IMR-90 (cell line): ENCODE measurements around the gene SWAP70. TPM values are rescaled to one million over a fixed set of nuclear protein-coding genes. Genes with fewer than 3 reads are reported as not detected.

Source experiments
- ATAC-seq: fragments of 200-7000 bp; cut with Tn5 transposase; 2 replicates; pipeline ENCODE4 v1.9.1; 2020; ENCODE audit warnings: low read depth, mild to moderate bottlenecking, moderate library complexity
- BruUV-seq: library from RNA; stranded (reverse); fragments of 400-500 nt; replicated peaks from 2 replicates; lab custom pipeline; 2021; lab: Mats Ljungman, UMichigan
- CTCF ChIA-PET: fragments of 300-600 bp; formaldehyde crosslinking; extraction: SDS; loops from one replicate; lab custom pipeline; 2021; ENCODE audit warnings: antibody characterized with exemption; lab: Yijun Ruan, JAX
- POLR2A ChIA-PET: fragments of 300-600 bp; sonication (Branson Sonifier 250); formaldehyde crosslinking; loops from one replicate; lab custom pipeline; 2022; ENCODE audit warnings: antibody characterized with exemption; ENCODE audit not compliant: unreplicated experiment; lab: Charles Lee
- DNase-seq: peaks from one replicate; pipeline ENCODE4 v3.0.0; 2013
- H2AFZ ChIP-seq: replicated peaks from 2 replicates; pipeline ENCODE3; 2013; ENCODE audit warnings: low read length, mild to moderate bottlenecking; ENCODE audit not compliant: poor library complexity
- H2AK5ac ChIP-seq: 2 replicates; pipeline ENCODE4 v1.6.1; 2013; ENCODE audit warnings: low read depth, low read length, inconsistent platforms
- H2AK9ac ChIP-seq: replicated peaks from 2 replicates; pipeline ENCODE3; 2013; ENCODE audit warnings: mild to moderate bottlenecking, low read depth, low read length, moderate library complexity; ENCODE audit not compliant: poor library complexity
- H2BK120ac ChIP-seq: 2 replicates; pipeline ENCODE4 v1.6.1; 2013; ENCODE audit warnings: low read depth, low read length, inconsistent platforms
- H2BK15ac ChIP-seq: 3 replicates; pipeline ENCODE4 v1.6.1; 2013; ENCODE audit warnings: low read depth, low read length, inconsistent platforms
- H2BK20ac ChIP-seq: 2 replicates; pipeline ENCODE4 v1.6.1; 2013; ENCODE audit warnings: low read depth, mild to moderate bottlenecking, inconsistent platforms, low read length, moderate library complexity
- H2BK5ac ChIP-seq: 2 replicates; pipeline ENCODE4 v1.6.1; 2013; ENCODE audit warnings: mild to moderate bottlenecking, low read depth, low read length, inconsistent platforms; ENCODE audit not compliant: poor library complexity, severe bottlenecking
- H3K14ac ChIP-seq: replicated peaks from 2 replicates; pipeline ENCODE4 v1.6.1; 2013; ENCODE audit warnings: low read depth, low read length, inconsistent platforms
- H3K18ac ChIP-seq: 2 replicates; pipeline ENCODE4 v1.6.1; 2013; ENCODE audit warnings: low read depth, low read length, control low read depth
- H3K23ac ChIP-seq: 2 replicates; pipeline ENCODE4 v1.6.1; 2013; ENCODE audit warnings: low read depth, low read length, inconsistent platforms
- H3K27ac ChIP-seq: 2 replicates; pipeline ENCODE4 v1.5.1; 2013; ENCODE audit warnings: mild to moderate bottlenecking, control low read depth, low read length; ENCODE audit not compliant: insufficient read depth
- H3K27me3 ChIP-seq: 2 replicates; pipeline ENCODE4 v1.6.1; 2013; ENCODE audit warnings: low read length; ENCODE audit not compliant: control insufficient read depth, insufficient read depth
- H3K36me3 ChIP-seq: 2 replicates; pipeline ENCODE4 v1.6.1; 2013; ENCODE audit warnings: low read length, mixed read lengths; ENCODE audit not compliant: control insufficient read depth, insufficient read depth
- H3K4ac ChIP-seq: 2 replicates; pipeline ENCODE4 v1.6.1; 2013; ENCODE audit warnings: low read depth, low read length, inconsistent platforms
- H3K4me1 ChIP-seq: 2 replicates; pipeline ENCODE4 v1.6.1; 2013; ENCODE audit warnings: low read length, mixed read lengths; ENCODE audit not compliant: control insufficient read depth, insufficient read depth
- H3K4me2 ChIP-seq: 2 replicates; pipeline ENCODE4 v1.6.1; 2013; ENCODE audit warnings: low read depth, mild to moderate bottlenecking, control low read depth, low read length, moderate library complexity
- H3K4me3 ChIP-seq: 2 replicates; pipeline ENCODE4 v1.5.1; 2013; ENCODE audit warnings: low read depth, mild to moderate bottlenecking, control low read depth, low read length, moderate library complexity; ENCODE audit not compliant: insufficient read depth
- H3K56ac ChIP-seq: 2 replicates; pipeline ENCODE4 v1.6.1; 2013; ENCODE audit warnings: low read length, inconsistent platforms; ENCODE audit not compliant: insufficient read depth; ENCODE audit errors: extremely low read depth
- H3K79me1 ChIP-seq, 2 experiments: 2 replicates each; pipeline ENCODE4 v1.6.1; 2013; ENCODE audit warnings: low read length in 2 of 2, inconsistent platforms in 1 of 2, low read depth in 1 of 2
- H3K9ac ChIP-seq: 2 replicates; pipeline ENCODE4 v1.6.1; 2013; ENCODE audit warnings: low read depth, low read length, control low read depth
- H3K9me1 ChIP-seq: 2 replicates; pipeline ENCODE4 v1.6.1; 2013; ENCODE audit warnings: low read length, inconsistent platforms; ENCODE audit not compliant: insufficient read depth
- H3K9me3 ChIP-seq: 2 replicates; pipeline ENCODE4 v1.6.1; 2013; ENCODE audit warnings: low read length; ENCODE audit not compliant: control insufficient read depth, insufficient read depth
- H4K20me1 ChIP-seq: 2 replicates; pipeline ENCODE4 v1.6.1; 2013; ENCODE audit warnings: low read length, inconsistent platforms; ENCODE audit not compliant: insufficient read depth
- H4K5ac ChIP-seq: 2 replicates; pipeline ENCODE4 v1.6.1; 2013; ENCODE audit warnings: mild to moderate bottlenecking, low read depth, low read length, control low read depth
- H4K8ac ChIP-seq, 2 experiments: 2 replicates each; pipeline ENCODE4 v1.6.1; 2013; ENCODE audit warnings: low read depth in 2 of 2, low read length in 2 of 2, control low read depth in 1 of 2, inconsistent platforms in 1 of 2
- H4K91ac ChIP-seq: 2 replicates; pipeline ENCODE4 v1.6.1; 2013; ENCODE audit warnings: low read depth, low read length, inconsistent platforms; ENCODE audit not compliant: insufficient read depth
- CEBPB ChIP-seq: IDR thresholded peaks from 2 replicates; pipeline ENCODE4 v1.6.1; 2012; ENCODE audit warnings: low read depth, low read length, improper control_type of control experiment
- CHD1 ChIP-seq: IDR thresholded peaks from 2 replicates; pipeline ENCODE4 v1.6.1; 2012; ENCODE audit warnings: low read depth, low read length, improper control_type of control experiment
- ELK1 ChIP-seq: fragments of 150-350 bp; IDR thresholded peaks from 2 replicates; pipeline ENCODE4 v1.6.1; 2016; ENCODE audit warnings: low read depth, mild to moderate bottlenecking, low read length, moderate library complexity, borderline replicate concordance
- SMC3 ChIP-seq: fragments of 150-350 bp; IDR thresholded peaks from 2 replicates; pipeline ENCODE4 v1.6.1; 2016; ENCODE audit warnings: low read depth, mild to moderate bottlenecking, antibody characterized with exemption, low read length, moderate library complexity
- WGBS, 2 experiments: methylation state at CpG; one replicate each; pipeline versions ENCODE4 v1.1.5 to v1.1.7; 2013; ENCODE audit warnings: missing lambda C conversion rate in 2 of 2; ENCODE audit not compliant: insufficient read length in 1 of 2; ENCODE audit errors: extremely low coverage in 2 of 2; 5-methylcytosine and 5-hydroxymethylcytosine counted together
- dilution Hi-C: fragments of 300-500 bp; cut with HindIII; formaldehyde crosslinking; loops from one replicate; pipeline ENCODE4 v1.14.3; 2018; ENCODE audit warnings: low sequenced_read_pairs; ENCODE audit not compliant: unreplicated experiment
- in situ Hi-C: fragments of 300-500 bp; cut with MboI; formaldehyde crosslinking; loops from 3 replicates; pipeline ENCODE4 v1.14.3; 2019; ENCODE audit warnings: low sequenced_read_pairs, inconsistent platforms, mixed read lengths
- intact Hi-C: fragments of 100-400 bp; cut with micrococcal nuclease; formaldehyde crosslinking; loops from 2 replicates; pipeline ENCODE4 v1.10.0; 2022
- polyA plus RNA-seq, 3 experiments: library from polyadenylated mRNA; depleted of rRNA; stranded (reverse); fragments of >200 nt; gene quantifications; 2 replicates each; pipeline ENCODE4 v1.2.3, GENCODE V29; 2012; ENCODE audit warnings: low replicate concordance in 1 of 3
- total RNA-seq: library from RNA; depleted of rRNA; stranded (reverse); fragments of >200 nt; gene quantifications from 2 replicates; pipeline ENCODE4 v1.2.3, GENCODE V29; 2012

Gene SWAP70
- total and polyA plus RNA-seq, 2 of the 4 experiments (the other 2 are of a cell fraction), result 15.5 to 19.9 TPM

GRCh38 chr11:9633679-9634078 lies 30.2 kb upstream of the SWAP70 start:
- H3K4me2 ChIP-seq, result no peak overlapping the region
- no peak overlapping the region for H3K14ac ChIP-seq
- H4K20me1 ChIP-seq, result no peaks in the 10 kb centered on the region
- no peaks in the 10 kb centered on the region for H3K79me1 ChIP-seq
- H2BK20ac ChIP-seq, result no peak overlapping the region
- no peak overlapping the region for H2BK120ac ChIP-seq
- H4K8ac ChIP-seq, result no peak overlapping the region
- H3K9me1 ChIP-seq, result no peaks in the 10 kb centered on the region
- in situ Hi-C loops, result no loop called here
- H3K9me3 ChIP-seq, result no peaks in the 10 kb centered on the region
- H3K27ac ChIP-seq, result no peak overlapping the region
- no peak overlapping the region for H3K4ac ChIP-seq
- no peak for ATAC-seq
- intact Hi-C loops, result no loop called here
- no peak overlapping the region for H3K9ac ChIP-seq
- H2AK5ac ChIP-seq, result no peak overlapping the region
- no peak overlapping the region for H4K91ac ChIP-seq
- no peak overlapping the region for H3K23ac ChIP-seq
- no peaks in the 10 kb centered on the region for H3K4me1 ChIP-seq
- H3K36me3 ChIP-seq, result no peaks in the 10 kb centered on the region
- H3K27me3 ChIP-seq, result no peaks in the 10 kb centered on the region
- H4K5ac ChIP-seq, result no peak overlapping the region
- POLR2A ChIA-PET, result no interaction called here
- H3K56ac ChIP-seq, result no peak overlapping the region
- no peak overlapping the region for H2AFZ ChIP-seq
- WGBS, 2 experiments, result no CpG with 5 or more reads among the region's 2 CpGs
- no peak overlapping the region for H3K4me3 ChIP-seq
- dilution Hi-C loops, result no loop called here
- BruUV-seq, result no TSS peak
- no peak overlapping the region for H2AK9ac ChIP-seq
- H2BK15ac ChIP-seq, result no peak overlapping the region
- DNase-seq, result no peak
- no peak for TF ChIP-seq SMC3
- TF ChIP-seq CHD1, result no peak
- TF ChIP-seq ELK1, result no peak
- no peak for TF ChIP-seq CEBPB
- H3K18ac ChIP-seq, result no peak overlapping the region
- CTCF ChIA-PET, result interaction anchor here (1.0 kb wide), 1 partner anchor 20 kb away, joined by 4 read pairs; no protein-coding TSS in a partner anchor
- H2BK5ac ChIP-seq, result no peak overlapping the region
